HG02943 (cell line): ENCODE results near the gene RHD.
"Not testable (repeated sequence)": the region's sequence is repeated elsewhere in the genome, so short reads cannot be mapped to it uniquely, and the experiment has no call there.

Source experiments
- ATAC-seq: cut with Tn5 transposase; IDR thresholded peaks from one replicate; pipeline ENCODE4 v1.9.1; 2021; ENCODE audit warnings: mild to moderate bottlenecking, low read depth, moderate library complexity; ENCODE audit not compliant: unreplicated experiment

RHD gene

GRCh38 chr1:25296501-25296900 lies 24.2 kb downstream of the RHD start:
- not testable (repeated sequence) for ATAC-seq

DNA sequence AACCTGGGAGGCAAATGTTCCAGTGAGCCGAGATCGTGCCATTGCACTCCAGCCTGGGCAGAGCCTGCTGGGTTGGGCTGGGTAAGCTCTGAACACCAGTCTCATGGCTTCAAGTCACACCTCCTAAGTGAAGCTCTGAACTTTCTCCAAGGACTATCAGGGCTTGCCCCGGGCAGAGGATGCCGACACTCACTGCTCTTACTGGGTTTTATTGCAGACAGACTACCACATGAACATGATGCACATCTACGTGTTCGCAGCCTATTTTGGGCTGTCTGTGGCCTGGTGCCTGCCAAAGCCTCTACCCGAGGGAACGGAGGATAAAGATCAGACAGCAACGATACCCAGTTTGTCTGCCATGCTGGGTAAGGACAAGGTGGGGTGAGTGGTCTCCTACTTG lies 28.4 kb downstream of the RHD start:
- ATAC-seq = not testable (repeated sequence)

- ATAC-seq = not testable (repeated sequence)
Measured at GRCh38 chr1:25302330-25302729, 30.0 kb downstream of the RHD start.

GRCh38 chr1:25304936-25305335 lies 32.6 kb downstream of the RHD start:
- ATAC-seq = not testable (repeated sequence)

- not testable (repeated sequence) for ATAC-seq
Measured at GRCh38 chr1:25308168-25308567, 35.9 kb downstream of the RHD start.

GRCh38 chr1:25309085-25309484 lies 36.8 kb downstream of the RHD start:
- not testable (repeated sequence) for ATAC-seq

- not testable (repeated sequence) for ATAC-seq
Measured at GRCh38 chr1:25309486-25309885, 37.2 kb downstream of the RHD start.

GRCh38 chr1:25312806-25313470 lies 40.6 kb downstream of the RHD start:
- not testable (repeated sequence) for ATAC-seq

GRCh38 chr1:25320314-25320938 lies 48.1 kb downstream of the RHD start:
- not testable (repeated sequence) for ATAC-seq

GRCh38 chr1:25322127-25322526 lies 49.8 kb downstream of the RHD start:
- not testable (repeated sequence) for ATAC-seq

DNA sequence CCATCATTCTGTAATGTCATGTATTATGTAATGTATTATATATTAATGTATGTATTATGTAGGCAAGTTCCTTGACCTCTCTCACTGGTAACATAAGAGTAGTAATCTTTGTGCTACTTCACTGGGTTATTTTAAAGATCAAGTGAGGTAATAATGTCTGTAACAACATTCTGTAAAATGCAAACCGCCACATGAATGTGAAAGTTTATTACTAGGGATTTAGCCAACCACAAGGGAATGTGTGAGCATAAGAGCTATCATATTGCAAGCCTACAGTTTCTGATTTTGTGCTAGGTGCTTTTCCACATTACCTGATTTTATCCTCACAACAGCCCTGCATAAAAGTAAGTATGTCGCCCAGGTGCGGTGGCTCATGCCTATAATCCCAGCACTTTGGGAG lies 52.1 kb downstream of the RHD start:
- ATAC-seq = not testable (repeated sequence)

GRCh38 chr1:25327864-25328790 lies 55.8 kb downstream of the RHD start:
- not testable (repeated sequence) for ATAC-seq

GRCh38 chr1:25328791-25329185 lies 56.5 kb downstream of the RHD start:
- not testable (repeated sequence) for ATAC-seq

DNA sequence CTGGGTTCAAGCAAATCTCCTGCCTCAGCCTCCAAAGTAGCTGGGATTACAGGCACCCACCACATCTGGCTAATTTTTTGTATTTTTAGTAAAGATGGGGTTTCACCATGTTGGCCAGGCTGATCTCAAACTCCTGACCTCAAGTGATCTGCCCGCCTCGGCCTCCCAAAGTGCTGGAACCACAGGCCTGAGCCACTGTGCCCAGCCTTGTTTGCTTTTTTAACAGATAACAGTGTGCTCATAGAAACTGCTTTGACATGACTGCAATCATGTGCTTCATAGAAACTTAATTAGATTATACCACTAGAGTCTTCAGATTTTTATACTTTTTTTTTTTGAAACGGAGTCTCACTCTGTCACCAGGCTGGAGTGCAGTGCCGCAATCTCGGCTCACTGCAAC lies 57.0 kb downstream of the RHD start:
- not testable (repeated sequence) for ATAC-seq

DNA sequence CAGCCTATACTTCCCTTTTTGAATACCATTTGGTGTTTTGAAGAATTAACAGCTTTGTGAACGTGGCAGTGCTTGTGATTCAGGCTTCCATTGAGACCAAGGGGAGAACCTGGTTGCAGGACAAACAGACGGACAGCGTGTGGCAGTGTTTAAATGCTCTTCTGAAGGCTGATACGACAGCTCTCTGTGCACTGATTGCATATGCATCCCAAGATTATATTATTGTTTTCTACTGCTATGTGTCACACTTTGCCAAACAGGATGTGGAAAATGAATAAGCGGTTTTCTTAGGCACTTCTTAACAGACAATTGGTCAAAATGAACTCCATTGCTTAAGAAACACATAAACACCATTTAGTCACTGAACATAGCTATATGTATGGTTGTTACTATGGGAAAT lies 57.6 kb downstream of the RHD start:
- ATAC-seq = not testable (repeated sequence)

DNA sequence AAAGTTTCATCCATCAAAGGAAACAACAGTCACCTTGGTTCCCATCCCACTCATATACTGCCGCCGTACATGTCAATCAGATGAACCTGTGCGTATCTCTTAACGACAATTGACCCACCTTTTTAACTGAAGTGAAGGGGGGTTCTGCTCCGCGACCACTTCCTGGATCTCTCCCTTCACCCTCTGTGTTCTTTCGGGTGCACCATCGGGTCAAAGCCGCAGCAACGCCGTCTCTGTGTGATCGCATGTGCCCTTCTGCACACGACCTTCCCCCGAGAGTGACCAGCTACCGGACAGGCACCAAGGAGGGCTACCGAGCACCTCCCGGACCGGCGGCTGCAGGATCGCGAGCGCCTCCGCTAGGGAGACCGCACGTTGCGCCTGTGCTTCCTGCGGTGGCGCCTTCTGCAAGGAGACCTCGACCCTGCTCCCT lies 64.6 kb downstream of the RHD start:
- ATAC-seq = peak; percentile 15

DNA sequence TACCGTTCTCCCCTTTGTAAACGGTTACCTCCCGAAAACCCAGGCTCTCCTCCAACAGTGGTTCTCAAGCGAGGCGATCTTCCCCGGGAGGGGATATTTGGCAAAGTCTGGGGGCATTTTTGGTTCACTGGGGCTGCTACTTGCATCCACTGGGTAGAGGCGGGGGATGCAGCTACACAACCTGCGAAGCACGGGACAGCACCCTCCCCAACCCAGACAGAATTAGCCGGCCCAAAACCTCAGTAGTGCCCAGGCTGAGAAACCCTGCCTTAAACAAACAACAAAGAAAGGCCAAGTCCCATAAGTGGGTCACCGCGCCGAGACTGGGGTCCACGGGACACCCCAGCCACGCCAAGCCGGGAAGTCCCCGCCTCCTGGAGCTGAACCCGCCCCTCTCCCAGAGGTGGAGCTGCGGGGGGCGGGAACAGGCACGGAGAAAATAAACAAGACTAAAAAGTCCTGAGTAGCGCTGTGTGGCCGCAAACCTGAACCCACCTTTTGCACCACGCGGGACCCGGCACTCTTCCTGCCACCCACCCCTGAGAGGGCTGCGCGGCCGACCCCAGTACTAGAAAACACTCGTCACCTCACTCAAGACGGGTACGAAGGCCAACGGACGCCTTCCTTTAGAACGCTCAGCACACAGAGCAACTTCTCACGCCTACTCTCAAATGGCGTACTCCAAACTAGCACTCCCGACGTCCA lies 65.3 kb downstream of the RHD start:
- peak; percentile 22 for ATAC-seq

DNA sequence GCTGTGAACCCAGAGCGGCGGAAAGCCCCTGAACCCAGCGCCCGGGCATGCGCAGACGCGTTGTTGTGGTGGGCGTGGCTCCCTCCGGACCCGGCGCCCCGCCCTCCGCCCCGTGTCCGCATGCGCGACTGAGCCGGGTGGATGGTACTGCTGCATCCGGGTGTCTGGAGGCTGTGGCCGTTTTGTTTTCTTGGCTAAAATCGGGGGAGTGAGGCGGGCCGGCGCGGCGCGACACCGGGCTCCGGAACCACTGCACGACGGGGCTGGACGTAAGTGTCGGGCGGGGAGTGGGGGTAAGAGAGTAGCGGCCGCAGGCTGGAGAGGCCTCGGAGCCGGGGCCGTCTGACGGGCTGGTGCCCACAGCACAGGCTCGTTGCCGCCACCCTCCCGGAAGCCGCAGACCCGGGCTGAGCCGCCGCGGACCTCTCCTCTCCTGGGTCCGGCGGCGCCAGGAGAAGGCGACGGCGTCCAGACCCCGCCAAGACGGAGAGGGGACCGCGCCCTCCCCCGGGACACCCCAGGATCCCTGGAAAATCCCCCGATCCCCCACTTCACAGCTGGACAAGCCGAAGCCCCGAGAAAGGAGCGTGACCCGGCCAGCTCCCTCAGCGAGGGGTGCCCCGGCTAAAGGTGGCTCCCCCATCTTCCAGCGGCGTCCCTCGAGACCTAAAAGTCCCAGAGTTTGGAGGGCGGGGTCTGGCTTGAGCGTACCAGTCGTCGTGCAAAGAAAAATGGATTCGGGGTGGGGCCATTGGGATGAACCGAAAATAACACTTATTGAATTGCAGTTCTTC lies 66.1 kb downstream of the RHD start, which contains the start of gene TMEM50A:
Gene TMEM50A, plus strand, starts transcription at position 147 of the 794 bp plus-strand sequence. CDS start 2,153 bp downstream, outside the sequence.
- ATAC-seq = peak; percentile 73

- no peak for ATAC-seq
Measured at GRCh38 chr1:25338986-25339385, 66.7 kb downstream of the RHD start.
